Measurements from ENCODE around the gene RSPH4A.

DNA sequence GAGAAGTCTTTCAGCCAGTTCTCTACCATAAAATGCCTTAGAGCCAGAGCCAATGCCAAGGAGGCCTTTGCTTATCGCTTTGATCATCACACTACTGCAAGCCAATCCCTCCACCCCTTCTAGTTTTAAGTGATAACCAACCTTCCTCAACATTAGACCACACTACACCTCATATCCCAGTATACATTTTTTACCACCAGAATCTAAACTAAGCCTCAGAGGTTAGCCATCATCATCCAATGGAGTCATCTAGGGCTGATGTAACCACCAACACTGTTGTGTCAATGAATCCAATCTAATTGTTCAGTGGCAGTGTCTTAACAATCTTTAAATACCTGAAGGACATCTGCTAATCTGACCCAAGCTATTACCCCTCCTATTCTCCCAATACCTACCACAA lies 45.9 kb downstream of the RSPH4A start:
- no peak for TF ChIP-seq ZNF830 (CRISPR knock-in tag; IDR thresholded peaks at IDR 0.05)
- TF ChIP-seq NR3C1 (CRISPR knock-in tag; IDR thresholded peaks at IDR 0.05), result no peak

Data from K562 (cell line).